GM21576 (cell line): Measurements from ENCODE around the gene PTGFR.

ENCODE experiments used
- ATAC-seq: cut with Tn5 transposase; IDR thresholded peaks from one replicate; pipeline ENCODE4 v1.9.1; 2021; ENCODE audit warnings: mild to moderate bottlenecking, moderate library complexity; ENCODE audit not compliant: unreplicated experiment

PTGFR gene

GRCh38 chr1:78520216-78520615 is 29.4 kb downstream of the PTGFR start:
- no peak for ATAC-seq

DNA sequence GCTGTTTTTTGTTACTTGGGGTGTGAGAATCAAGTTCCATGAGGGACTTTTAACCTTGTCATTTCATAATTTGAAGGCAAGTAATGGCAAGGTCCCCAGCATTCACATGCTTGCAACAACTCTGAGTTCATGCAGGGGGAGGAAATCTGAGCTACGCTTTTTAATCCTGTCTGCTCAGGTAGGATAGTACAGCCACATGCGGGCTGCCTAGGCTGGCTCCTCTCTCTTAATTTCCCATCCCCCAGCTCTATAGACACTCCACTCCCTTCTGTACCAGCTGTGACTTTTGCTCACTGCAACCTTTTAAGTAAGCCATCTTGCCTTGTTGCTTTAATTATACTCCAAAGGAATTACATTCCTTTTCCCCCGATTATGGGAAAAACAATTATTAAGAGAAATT is 30.1 kb downstream of the PTGFR start:
- ATAC-seq: no peak

- ATAC-seq: no peak
Measured at GRCh38 chr1:78522136-78522535, 31.4 kb downstream of the PTGFR start.

DNA sequence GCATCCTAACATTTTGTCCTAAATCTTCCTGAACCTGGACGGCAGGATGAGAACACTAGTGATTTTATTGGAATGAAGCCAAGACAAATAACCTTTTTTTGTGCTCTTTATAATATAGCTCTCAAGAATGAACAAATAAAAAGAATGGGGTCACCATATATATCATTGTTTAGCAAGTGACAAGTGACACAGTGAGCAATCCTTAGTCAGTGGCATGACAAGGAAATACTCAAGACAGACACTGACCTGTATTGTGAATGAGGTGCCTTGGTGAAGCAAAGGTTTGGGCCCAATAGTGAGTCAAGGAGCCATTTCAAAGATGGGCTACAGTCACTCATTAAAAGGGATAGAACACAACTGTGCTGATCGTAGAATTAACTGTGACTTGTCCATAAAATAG is 35.7 kb downstream of the PTGFR start:
- no peak for ATAC-seq

DNA sequence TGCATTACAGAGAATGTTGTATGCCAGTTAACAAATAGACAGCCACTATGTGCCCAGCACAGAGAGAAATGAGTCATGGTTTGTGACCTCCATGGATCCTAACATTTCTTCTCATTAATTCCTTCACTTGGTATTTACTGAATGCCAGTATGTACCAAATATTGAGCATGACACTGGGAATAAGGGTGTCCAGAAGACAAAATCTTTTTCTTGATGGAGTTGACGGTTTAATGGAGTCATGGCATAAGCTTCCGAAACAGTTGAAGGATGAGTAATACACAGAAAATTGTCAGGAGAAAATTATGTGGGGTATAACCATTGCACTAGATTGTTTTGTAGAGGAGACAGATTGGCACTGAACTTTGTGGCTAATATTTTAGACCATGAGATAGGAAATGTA is 36.9 kb downstream of the PTGFR start:
- ATAC-seq: no peak

DNA sequence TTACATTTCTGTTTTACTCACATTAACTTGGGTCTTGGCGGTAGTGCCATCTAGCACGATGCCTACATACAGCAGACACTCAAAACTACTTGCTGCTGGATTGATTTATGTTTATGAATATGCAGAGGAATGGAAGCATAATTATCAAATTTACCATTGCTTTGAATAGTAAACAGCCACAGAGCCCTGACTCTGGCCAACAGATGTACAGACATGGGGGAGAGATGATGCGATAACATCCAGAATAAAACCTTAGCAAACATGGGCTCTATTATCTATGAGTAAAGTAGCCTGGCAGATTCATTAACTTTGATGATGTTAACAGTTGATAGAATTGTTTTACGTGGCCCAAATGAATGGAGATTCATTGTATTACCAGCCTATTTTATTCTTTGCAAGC is 42.8 kb downstream of the PTGFR start:
- no peak for ATAC-seq

- ATAC-seq: no peak
Measured at GRCh38 chr1:78535286-78535685, 44.5 kb downstream of the PTGFR start.

DNA sequence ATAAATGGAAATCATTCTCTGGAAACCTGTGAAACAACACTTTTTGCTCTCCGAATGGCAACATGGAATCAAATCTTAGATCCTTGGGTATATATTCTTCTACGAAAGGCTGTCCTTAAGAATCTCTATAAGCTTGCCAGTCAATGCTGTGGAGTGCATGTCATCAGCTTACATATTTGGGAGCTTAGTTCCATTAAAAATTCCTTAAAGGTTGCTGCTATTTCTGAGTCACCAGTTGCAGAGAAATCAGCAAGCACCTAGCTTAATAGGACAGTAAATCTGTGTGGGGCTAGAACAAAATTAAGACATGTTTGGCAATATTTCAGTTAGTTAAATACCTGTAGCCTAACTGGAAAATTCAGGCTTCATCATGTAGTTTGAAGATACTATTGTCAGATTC is 45.7 kb downstream of the PTGFR start:
- ATAC-seq: no peak

DNA sequence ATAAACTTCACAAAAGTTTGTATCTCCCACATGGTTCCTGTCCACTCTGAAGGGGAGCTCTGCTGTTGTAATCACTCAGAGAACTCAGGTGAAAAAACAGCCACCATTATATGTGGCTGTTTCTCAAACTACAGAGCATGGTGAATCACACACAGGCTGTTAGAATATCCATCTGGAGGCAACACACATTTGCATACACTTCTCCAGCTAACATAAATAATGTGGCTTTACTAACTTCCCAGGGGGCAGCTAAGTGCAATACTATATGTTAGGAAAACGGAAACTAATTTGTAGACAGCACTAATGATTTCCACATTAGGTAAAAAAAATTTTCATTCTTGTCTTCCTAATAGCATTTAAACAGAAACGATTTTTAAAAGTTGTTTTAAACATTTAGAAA is 49.3 kb downstream of the PTGFR start:
- ATAC-seq: no peak

DNA sequence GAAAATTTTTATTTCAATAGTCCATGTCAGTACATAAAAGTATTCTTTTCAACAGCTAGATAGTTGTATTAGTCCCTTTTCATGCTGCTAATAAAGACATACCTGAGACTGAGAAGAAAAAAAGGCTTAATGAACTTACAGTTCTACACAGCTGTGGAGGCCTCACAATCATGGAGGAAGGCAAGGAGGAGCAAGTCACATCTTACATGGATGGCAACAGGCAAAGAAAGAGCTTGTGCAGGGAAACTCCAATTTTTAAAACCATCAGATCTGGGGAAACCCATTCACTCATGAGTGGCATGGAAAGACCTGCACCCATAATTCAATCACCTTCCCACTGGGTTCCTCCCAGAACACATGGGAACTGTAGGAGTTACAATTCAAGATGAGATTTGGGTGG is 50.7 kb downstream of the PTGFR start:
- ATAC-seq: no peak

DNA sequence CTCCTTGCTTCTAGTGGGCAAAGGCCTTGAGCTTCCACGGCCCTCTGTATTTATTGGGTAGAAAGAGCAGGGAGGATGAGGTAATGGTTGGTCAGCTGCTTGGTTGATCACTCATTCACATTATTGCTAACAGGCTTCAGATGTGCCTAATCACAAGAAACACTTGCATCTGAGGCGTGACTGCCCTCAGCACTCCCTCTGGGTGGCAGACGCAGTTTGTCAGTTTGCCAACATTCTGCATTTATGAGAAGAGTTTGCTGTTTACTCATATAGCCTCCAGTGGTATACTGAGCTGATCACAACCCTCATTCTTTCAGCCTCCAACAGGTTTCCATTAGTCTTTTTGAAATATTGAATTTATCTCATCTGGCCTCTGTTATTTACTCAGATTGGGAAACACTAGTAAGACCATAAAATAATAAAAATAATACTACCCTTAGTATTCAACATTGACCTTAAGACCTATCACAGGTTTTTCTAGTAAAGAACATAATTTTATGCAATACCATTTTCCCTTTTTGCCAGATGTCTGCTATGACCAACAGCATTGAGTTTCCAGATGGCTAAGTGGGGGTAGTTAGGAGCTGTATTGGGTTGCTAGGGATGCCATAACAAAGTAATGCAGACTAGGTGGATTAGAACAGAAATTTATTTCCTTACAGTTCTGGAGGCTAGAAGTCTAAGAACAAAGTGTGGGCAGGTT is 53.3 kb downstream of the PTGFR start:
- no peak for ATAC-seq

- ATAC-seq: no peak
Measured at GRCh38 chr1:78547081-78547480, 56.3 kb downstream of the PTGFR start.

DNA sequence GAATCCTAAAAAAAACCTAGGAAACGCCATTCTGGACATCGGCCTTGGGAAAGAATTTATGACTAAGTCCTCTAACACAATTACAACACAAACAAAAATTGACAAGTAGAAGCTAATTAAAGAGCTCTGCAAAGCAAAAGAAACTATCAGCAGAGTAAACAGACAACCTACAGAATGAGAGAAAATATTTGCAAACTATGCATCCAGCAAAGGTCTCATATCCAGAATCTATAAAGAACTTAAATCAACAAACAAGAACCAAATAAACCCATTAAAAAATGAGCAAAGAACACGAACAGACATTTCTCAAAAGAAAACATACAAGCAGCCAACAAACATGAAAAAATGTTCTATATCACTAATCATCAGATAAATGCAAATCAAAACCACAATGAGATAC is 58.6 kb downstream of the PTGFR start:
- ATAC-seq: no peak

DNA sequence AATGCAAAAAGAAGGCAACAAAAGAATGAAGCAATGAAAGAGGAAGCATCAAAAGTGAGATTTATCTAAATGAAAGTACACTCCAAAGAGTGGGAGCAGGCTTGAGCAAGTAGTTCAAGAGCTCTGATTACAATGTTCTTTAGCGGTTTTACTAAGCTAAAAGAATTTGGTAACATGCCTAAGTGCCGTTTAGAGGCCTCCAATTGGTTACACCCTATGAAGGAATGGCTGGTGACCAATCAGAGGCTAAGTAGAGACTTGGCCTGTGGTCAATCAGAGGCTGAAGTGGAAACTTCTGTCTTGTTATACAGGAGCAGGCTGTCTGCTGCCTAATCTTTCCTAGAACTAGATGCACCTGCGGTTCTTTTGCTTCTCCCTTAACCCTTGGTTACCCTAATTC is 59.1 kb downstream of the PTGFR start:
- ATAC-seq: no peak

DNA sequence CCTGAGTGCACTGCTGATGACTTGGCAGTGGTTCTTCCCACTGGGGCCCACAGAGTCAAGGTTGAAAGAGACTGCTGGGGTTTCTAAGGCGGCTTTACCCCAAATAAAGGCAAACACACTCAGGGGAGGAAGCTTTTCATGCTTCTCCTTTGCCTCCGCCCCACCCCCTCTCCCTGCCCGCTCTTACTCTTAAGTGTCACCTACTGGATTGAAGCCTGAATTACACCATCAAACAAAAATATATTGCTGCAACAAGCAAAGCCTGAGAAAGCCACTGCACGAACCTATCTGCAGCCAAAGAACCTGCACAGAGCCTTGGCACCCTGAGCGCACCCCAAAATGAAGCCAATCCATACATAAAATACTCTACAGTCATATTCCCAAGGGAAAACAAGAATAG is 63.1 kb downstream of the PTGFR start:
- no peak for ATAC-seq

DNA sequence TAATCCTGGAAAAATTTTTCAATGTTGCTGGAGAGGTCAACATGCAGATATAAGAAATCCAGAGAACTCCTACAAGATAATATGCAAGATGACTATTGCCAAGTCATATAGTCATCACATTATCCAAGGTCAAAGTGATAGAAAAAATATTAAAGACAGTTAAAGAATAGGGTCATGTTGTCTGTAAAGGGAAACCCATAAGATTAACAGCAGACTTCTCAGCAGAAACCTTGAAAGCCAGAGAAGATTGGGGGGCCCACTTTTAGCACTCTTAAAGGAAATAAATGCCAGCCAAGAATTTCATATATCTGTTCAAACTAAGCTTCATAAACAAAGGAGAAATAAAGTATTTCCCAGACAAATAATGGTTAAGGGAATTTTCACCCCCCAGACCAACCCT is 64.1 kb downstream of the PTGFR start:
- ATAC-seq: no peak

GRCh38 chr1:78559680-78560079 is 68.9 kb downstream of the PTGFR start:
- ATAC-seq: no peak

DNA sequence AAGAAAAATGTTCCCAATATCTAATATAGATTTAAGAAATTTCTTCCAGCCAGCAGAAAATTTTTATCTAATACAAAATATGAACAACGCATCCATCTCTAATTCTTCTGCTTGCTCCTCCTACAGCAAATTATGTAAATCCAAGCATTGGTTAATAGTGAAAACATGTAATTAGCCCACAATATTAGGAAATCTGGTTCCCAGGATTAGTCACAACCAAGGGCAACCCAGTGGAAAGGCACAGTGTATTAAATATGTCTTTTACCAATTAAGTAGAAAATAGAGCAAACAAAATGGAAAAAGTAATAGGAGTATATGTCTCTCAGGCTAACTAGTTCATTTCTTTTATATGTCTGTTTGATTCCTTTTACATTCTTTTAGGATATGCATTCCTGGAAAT is 70.0 kb downstream of the PTGFR start:
- ATAC-seq: no peak

- no peak for ATAC-seq
Measured at GRCh38 chr1:78561856-78562255, 71.1 kb downstream of the PTGFR start.

DNA sequence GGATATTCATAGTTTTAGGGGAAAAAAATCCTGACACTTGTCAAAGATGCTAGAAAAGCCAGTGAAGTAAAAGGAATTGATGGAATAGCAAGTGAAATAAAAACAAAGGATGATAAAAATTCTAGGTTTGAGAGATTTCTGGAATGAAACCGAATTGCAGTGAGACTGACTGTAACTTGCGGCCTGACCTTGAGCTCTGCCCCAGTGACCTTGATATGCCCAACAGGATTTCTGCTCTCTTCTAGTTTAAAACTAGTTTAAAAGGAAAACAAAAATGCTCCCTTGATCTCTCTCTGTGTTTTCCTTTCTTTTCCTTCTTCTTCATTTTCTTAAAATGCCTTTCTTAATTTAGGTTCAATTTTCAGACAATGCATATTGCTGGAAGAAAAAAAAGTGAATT is 74.6 kb downstream of the PTGFR start:
- no peak for ATAC-seq

DNA sequence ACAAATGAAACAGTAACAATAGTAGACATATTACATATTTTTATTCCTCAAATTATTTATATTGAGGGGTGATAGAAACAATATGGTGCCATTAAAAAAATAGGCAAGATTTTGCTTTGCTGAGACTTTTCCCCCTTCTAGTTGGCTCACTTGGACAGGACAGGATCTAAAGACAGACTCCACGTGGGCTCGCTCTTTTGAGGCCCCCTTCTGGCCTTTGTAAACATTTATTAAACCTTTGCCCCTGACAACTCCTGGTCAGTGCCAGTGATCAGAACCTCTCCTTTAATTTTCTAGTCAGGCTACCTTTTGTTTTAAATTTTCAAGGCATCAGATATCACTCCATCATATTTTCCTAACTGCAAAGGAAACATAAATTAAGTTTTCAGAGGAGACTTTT is 79.8 kb downstream of the PTGFR start:
- no peak for ATAC-seq

- no peak for ATAC-seq
Measured at GRCh38 chr1:78577257-78578100, 86.7 kb downstream of the PTGFR start.

DNA sequence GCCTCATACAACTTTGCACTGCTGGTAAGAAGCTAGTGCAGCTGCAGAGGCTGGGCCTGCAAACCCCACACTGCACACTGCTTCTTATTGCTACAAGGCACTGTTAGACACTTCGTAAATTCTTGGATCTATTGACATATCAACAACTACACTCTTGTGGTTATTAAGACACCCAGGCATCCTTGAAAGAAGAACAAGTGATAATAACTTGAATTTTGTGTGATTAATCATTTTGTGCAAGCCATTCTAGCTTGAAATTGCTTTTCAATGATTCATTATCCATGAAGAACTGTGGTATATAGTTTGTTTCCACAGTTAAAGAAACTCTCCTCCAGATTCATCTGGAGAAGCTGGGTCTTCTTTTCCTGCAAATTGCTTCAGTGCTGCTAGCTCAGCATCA is 95.8 kb downstream of the PTGFR start:
- no peak for ATAC-seq
